HG03469 (cell line): Measurements from ENCODE around the gene RSBN1.
"Not testable (repeated sequence)": the region's sequence is repeated elsewhere in the genome, so short reads cannot be mapped to it uniquely, and the experiment has no call there.

Experiments used
- ATAC-seq: cut with Tn5 transposase; IDR thresholded peaks from one replicate; pipeline ENCODE4 v1.9.1; 2021; ENCODE audit warnings: mild to moderate bottlenecking, moderate library complexity, moderate number of reproducible peaks; ENCODE audit not compliant: unreplicated experiment

The RSBN1 gene

DNA sequence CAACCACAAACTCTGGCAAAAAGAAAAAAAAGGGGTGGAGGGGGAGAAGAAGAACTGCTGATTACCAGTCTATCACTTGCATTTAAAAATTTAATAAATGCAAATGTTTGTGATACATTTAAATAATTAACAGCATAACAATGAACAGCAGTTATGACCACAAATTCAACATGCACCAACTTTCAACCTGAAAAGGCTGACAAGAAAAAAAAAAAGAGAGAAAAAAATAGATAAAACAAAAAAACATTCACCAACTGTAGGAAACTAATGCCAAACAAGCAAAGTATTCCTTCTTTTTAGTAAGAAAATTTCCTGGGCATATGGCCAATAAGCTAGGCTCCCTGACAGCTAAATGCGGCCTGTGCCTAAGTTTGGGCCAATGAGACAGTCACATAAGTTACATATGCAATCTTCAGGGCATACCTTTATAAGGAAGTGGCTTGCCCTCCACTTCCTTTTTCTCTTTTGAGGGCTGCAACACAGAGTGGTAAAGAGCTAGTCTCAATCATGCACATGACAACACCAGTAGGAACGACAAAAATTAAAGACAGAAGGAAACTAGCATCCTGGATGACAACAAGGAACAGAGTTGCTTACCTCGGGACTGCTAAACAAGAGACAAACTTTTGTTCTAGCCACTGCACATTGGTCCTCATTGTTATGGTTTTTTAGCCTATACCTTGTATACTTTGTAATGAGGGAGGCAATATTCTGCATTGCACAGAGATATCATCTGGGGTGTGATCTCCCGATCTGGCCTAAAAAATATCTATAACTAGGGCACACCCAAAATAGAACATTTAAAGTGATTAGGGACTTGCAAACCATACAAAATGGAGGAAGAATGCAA is 28.8 kb downstream of the RSBN1 start:
- ATAC-seq, result peak; percentile 66

DNA sequence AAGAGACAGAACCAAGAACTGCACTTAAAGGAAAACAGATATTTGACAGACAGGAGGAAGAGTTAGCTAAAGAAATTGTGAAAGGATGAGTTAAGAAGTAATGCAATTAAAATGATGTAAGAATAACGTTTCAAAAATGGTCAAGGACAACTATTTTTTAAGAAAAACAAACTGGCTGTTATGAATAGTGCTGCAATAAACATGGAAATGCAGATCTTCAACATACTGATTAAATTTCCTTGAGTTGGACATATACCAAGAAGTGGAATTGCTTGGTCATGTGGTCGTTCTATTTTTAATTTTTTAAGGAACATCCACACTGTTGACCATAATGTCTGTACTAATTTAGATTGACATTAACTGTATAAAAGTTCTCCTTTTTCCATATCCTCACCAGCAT is 29.9 kb downstream of the RSBN1 start:
- no peak for ATAC-seq

DNA sequence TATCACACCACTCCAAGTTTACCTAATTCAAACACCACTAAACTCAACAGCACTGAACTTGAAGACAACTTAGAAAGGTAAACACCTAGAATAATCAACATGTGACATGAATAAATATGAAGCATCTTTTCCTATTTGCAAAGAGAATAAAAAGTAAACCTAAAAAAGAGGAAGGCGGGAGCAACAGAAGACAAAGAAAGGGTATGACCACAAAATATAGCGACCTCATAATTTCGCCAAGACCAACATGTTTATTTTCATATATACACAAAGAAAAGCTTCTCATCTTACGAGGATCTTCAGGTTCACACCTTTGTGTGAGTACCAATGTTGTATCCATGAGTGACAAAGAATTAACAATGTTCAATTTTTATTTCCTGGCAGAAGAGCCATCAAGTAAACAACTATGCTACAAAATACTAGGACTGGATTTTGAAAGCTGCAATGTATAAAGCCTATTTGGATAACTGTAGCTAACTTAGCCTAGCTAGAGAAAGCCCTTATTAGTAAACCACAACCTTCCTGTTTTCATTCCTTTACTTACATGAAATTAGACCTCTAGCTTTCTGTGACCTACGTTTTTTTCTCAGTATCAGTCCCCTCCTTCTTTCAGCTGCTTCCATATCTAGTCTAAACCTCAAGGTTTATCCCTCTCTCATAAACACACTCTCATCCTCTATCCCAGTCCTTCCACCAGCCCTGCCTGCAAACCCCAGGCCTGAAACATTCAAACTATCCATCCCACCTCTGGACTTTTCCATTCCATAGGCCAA is 31.7 kb downstream of the RSBN1 start:
- no peak for ATAC-seq

DNA sequence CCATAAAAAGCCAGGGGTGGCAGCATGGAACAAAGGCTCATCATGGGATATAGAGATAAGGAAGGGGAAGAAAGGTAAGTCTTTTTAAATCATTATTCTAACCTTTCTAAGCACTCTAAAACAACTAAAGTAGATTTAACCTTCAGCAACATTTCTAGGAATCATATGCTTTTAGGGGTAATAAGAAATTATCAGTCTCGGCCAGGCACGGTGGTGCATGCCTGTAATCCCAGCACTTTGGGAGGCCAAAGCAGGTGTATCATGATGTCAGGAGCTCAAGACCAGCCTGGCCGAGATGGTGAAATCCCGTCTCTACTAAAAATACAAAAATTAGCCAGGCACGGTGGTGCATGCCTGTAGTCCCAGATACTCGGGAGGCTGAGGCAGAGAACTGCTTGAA is 32.7 kb downstream of the RSBN1 start:
- no peak for ATAC-seq

DNA sequence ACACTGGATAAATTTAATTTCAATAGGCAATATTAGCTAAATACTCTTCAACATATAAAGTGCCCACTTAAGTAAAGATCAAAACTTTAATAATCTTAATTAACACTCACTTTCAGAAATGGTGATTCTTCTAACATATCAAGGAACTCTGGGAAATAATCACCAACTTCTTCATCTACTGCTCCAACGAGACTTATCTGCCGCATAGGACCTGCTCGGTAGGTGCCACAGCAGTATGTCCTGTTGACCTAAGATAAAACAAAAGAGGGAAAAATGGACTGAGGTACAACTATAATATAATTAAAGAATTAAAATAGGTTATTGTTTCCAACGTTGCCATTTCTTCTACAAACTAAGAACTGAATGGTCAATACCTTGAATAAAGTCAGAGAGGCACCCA is 34.7 kb downstream of the RSBN1 start:
- ATAC-seq, result no peak

DNA sequence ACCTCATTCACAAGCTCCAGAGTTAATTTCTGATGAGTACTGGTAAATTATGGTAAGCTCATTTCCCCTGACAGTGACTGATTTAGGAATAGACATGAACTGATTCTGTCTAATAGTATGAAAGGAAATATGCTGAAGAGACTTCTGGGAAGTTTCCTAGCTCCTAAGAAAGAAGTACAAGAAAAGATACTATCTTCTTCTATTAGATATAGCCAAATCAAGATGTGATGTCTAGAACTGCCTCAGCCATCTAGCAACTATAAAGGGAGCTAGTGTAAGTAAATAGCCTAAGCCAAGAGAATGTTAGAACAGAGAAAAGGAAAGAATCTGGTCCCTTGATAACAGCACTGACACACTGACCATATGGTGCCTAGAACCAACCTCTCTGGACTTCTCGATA is 42.2 kb downstream of the RSBN1 start:
- no peak for ATAC-seq

DNA sequence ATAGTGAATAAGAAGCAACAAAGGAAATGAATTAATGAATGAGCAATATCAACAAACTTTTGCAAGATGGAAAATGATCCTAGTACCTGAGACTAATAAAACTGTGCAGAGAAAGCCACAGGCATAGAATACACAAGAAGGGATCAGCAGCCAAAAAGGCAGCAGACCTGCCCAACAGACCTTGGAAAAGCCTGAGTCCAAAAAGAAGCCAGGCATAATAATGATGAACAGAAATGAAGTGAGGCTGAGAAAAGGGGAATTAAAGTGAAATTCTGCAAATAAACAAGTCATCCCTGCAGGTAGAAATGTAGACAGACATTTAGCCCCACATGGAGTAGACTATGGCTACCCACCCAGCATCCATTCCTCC is 42.7 kb downstream of the RSBN1 start:
- no peak for ATAC-seq

DNA sequence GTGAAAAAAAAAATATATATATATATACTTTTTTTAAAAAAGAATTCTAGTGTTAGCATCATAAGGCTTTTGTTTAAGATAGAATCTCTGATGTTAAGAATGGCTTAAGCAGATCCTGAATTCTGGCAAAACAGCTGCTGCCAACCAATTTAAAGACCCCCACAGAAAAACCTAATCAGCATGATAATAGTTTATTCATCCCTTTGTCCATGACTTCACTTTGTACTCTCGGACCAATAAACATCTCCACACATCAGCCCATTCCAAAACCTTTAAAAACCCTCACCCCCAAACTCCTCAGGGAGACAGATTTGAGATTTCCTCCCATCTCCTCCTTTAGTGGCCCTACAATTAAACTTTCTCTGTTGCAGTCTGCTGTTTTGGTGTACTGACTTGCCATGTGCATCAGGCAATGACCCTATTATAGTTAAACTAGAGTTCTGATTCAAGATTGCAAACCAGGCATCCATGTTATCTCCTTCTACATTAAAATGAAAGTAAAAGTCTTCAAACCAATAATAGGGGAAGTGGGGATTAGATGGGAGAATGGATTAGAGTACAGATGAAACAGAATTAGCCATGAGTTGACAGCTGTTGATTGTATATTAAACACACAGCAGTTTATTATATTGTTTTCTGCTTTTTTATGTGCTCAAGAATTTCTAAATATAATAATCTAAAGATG is 43.2 kb downstream of the RSBN1 start:
- ATAC-seq, result no peak

DNA sequence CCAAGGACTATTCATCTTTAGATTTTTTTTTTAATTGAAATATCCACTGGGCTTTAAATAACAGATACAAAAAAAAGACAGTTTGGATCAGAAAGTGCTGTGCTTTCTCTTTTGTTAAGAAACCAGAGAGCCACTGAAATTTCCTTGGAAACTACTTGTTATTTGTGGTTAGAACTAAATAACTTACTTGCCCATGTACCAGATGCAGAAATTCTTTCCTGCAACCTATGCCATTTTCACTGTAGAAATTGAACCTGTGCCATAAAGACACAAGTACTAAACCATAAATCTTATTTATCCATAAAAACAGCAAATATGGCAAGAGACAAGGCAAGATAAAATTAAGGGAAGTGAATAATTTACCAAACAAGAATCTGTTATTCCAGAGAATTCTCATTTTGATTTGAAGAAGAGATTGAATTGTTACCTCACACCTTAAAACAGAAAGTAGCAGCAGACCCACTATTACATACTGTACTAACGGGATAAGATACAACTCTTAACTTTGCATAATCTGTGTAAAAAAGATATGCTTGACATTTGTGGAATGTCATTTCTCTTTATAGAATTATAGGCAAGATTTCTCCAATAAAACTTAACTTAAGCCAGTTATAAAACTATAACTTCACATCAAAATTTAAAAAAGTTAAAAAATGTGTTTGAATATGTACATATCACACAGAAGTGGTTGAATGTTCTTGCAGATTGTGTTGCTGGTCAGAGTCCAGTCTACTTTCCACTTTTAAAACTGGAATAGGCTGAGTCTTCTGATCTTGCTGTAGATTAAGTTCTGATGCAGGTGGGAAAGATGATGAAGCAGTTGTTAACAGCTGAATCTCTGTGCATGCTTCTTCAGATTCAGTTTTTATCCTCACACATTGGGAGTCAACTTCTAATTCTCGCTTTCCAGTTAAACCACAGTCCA is 46.7 kb downstream of the RSBN1 start:
- no peak for ATAC-seq

DNA sequence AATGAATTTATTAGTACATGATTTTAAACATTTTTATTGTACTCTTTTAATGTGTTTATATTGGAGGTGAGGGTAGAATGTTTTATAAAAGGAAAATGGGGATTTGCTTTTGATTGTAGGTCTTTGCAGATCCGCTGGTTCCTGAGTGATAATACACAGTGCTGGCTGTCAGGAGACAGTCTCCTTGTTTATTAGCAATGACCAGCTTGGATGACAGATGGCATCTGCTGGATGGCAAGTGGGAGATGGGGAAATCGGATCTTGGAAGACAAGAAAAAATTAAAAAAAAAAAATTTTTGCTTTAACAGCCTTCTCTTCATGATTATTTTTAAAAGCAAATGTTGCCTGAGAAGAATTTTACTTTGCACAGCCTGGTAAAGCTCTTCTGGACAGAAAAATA is 48.6 kb downstream of the RSBN1 start:
- ATAC-seq, result no peak

DNA sequence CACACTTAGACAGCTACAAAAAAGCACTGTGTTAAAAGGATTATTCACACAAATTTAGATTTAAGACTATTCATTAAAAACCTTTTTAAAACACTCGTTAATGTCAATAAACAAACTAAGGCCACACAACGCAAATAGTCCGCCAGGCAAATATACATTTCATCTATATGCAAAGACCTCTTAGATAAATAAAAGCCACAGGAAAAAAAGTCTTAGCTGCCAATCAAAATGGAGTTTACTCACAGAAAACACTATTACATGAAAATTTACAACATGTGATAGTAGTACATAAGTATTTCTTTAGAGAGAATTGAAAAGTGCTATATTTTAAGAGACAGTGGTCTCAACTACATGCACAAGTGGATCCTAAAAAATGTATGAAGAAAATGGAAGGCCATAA is 50.3 kb downstream of the RSBN1 start:
- no peak for ATAC-seq

DNA sequence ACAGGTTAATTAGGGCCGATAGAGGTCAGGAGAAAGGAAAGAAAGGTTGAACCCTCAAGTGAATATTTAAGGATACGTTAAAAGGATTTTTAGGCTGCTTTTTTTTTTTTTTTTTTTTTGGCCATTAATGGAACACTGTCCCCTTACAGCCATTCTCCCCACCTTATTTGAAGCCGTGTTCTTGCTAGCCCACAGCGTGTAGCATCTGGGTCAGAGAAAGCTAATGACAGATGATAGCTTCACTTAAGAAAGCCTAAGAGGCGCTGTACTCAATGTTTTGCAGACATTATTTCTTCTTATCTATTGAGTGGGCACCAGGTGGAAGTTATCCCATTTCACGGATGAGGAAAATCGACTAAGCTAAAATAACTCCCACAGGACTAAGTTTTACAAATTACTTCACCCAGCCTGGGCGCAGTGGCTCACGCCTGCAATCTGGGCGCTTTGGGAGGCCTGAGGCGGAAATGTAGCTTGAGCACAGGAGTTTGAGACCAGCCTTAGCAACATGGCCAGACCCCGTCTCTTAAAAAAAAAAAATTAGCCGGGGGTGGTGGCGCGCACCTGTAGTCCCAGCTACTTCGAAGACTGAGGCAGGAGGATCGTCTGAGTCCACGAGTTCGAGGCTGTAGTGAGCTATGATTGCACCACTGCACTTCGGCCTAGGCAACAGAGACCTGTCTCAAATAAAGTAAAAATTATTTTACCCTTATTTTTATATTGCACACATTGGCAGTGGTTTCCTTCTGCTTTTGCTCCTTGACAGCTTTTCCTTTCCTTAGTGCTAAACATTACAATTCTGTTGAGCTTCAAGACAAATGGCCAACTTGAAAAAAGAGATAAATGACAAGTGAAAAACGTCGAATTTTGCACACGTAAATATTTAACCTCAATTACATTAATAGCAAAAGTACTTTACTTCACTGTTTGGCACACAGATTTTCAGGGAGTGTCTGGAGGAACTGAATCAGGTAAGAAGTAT is 51.9 kb downstream of the RSBN1 start:
- no peak for ATAC-seq

DNA sequence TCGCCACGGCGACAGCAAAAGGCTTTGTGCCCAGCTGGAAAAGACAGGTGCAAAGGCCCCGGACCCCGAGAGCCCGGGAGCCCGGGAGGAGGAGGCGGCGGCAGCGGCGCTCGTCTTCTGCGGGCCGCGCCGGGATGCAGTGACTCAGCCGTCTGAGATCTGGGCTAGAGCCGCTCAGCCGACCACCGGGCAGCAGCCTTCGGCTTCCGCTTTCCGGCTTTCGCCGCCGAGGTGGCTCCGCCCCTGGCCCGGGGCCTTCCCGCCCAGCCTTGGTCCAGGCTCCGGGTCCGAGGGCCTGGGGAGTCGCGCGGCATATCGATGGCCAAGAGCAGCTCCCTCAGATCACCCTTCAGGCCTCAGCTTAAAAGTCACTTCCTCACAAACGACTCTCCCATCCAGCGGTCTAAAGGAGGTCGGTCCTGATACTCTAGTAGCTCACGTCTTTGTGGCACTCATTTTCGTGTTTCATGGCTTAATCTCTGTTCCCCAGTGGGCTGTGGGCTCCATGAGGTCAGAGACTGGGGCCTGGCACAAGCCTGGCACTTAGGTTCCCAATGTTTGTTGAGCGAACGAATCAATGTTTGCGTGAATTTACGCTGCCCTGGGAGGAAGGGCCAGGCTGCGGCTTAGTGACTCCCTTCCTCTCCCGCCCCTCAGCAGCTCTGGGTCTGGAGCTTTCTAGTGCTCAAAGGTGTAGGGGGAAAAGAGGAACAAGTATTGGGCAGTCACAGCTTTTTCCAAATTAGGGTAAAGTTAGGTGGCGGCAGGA is 52.8 kb downstream of the RSBN1 start, which contains the start of gene PHTF1:
PHTF1 (minus strand) TSS at position 154 of the 769 bp plus-strand sequence. CDS start 783 bp downstream, outside the sequence.
- ATAC-seq, result peak; percentile 72

DNA sequence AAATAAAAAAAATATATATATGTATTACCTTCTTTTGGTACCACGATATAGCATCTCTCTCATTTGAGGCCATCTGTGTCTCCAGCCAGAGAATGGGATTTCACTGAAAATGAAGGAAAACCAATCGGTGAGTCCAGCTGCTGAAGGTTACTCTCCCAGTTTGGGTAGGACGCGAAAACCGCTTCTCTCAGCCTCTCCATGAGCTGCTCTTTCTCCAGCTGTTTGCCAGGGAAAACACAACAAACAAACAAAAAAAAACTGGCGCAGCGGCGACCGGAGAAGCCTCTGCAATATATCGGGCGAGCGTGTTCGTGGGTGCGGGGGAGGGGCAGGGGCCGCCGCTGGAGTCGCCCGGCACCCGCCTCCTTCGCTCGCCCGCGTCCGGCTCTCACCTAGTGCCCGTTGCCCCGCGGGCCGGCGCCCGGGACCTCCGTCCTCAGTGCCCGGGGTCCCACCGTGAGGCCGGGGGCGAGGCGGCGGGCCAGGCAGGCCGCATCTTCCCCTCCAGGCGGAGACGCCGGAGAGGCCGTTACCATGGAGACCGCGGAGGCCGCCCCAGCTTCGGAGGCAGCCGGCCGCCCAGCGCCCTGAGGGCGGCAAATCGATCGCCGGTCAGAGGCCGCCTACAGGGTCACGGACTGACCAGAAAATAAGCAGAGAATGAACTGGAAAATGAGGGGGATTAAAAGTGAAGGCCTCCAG is 53.5 kb downstream of the RSBN1 start:
- peak; percentile 38 for ATAC-seq

DNA sequence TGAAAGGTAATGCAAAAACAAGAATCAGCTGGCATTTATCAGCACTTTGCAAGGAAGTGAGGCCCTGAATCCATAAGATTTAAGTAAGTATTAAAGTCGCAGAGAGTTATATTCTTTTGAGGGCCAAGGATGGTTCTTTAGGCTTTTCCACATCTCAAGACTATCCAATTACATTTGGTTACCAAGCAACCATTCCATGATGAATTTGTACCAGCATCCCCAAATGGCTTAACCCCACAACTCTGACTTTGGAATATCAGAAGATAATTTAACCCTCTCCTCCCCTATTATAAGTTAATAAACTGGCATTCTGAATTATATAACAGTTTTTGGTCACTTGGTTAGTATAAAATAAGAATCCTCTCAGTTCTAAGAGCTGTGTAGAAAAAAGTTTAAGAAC is 55.8 kb downstream of the RSBN1 start:
- no peak for ATAC-seq

DNA sequence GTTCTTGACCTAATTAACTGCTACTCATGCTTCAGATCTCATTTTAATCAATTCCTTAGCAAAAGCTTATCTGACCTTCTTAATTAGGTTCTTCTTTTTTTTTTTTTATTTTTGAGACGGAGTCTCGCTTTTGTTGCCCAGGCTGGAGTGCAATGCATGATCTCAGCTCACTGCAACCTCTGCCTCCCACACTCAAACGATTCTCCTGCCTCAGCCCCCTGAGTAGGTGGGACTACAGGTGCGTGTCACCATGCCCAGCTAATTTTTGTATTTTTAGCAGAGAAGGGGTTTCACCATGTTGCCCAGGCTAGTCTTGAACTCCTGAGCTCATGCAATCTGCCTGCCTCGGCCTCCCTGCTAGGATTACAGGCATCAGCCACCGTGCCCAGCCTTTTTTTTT is 58.9 kb downstream of the RSBN1 start:
- ATAC-seq, result not testable (repeated sequence)

DNA sequence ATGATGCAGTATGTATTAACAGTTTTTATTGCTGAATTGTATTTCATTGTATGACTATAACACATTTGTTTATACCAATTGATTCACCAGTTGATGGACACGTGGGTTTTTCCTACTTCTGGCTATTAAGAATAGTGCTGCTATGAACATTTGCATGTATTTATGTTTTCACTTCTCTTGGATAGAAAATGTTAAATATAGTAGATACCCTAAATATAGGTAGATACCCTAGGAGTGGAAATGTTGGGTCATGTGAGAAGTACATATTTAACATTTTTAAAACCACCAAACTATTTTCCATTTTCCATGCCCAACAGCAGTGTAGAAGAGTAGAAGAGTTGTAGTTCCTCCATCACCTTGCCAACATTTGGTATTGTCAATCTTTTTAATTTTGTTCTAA is 60.8 kb downstream of the RSBN1 start:
- no peak for ATAC-seq

DNA sequence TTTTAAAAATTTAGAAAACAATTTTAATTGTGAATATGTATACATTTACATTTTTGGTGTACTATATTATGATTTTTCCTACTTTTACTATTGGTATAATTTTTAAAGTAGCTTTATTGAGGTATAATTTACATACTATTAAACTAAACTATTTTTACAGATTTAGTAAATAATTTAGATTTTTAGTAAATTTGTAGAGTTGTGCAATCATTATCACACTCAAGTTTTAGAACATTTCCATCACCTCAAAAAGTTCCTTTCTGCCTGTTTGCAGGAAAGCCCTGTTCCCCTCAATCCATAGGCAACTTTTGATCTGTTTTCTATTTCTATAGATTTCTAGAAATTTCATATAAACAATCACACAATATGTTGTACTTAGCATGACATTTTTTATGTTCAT is 61.2 kb downstream of the RSBN1 start:
- ATAC-seq, result no peak
